ENCODE data around the gene CRYBA4. TPM values are rescaled to one million over a fixed set of nuclear protein-coding genes. Genes with fewer than 3 reads are reported as not detected.

Gene CRYBA4
- total and polyA plus RNA-seq, 2 of the 13 experiments (the other 11 are each of a cell fraction or from before 2014, with no cell fraction given): not detected

DNA sequence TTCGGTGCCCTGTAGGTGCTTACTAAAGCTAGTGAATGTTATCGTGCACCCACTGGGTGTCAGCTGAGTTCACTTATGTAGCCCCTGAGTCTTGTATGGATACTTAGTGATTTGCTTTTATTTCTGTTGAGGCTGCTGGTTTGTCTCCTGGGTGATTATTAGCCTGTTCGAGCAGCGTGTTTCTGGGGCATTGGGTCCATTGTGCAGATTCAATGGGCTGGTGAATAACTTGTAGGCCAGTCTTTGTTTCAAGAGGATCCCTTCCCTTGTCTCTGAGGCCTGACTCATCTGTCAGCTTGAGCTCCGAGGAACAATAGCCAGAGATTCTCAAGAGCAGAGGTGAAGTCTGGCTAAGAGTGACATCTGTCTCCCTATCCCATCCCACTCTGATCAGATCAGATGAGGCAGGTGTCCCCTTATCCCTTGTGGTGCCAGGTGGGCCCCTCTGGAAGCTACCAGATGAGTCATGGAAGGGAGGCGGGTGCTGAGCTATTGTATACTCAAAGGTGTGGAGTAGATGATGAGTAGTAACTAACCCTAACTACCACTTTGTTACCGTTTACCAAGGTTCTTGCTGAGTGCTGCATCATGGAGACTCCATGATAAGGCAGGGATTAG lies 39.3 kb downstream of the CRYBA4 start:
- Histone ChIP-seq H3K4me3 (replicated peaks in 1 of 3; ENCODE audit: insufficient read depth in 1 of 3, low read depth in 2 of 3, low read length in 3 of 3) (no peak overlapping the region), H3K9me3 (ENCODE audit: low read length) (no peaks in the 10 kb centered on the region), H2AFZ (ENCODE audit: low read length) (no peak overlapping the region), H3K4me1 (ENCODE audit: insufficient read depth, low read length) (no peaks in the 10 kb centered on the region), H3K79me2 (ENCODE audit: insufficient read depth, low read length) (no peaks in the 10 kb centered on the region), H3K4me2 (ENCODE audit: low read depth, low read length) (no peak overlapping the region), H3K9ac (ENCODE audit: insufficient read depth, low read depth, low read length) (no peak overlapping the region), H4K20me1 (ENCODE audit: insufficient read depth, low read length) (no peaks in the 10 kb centered on the region), H3K27ac (ENCODE audit: extremely low read length, insufficient read depth, low read length) (no peak overlapping the region), H3K27me3 (ENCODE audit: control insufficient read depth in 1 of 2, insufficient read depth in 2 of 2, low read length in 2 of 2) (peaks cover 1 to 55% of the 10 kb centered on the region in 2 experiments; a peak in 4 of 5 replicates), H3K36me3 (replicated peaks in 1 of 2; ENCODE audit: control insufficient read depth in 1 of 2, insufficient read depth in 2 of 2, low read length in 2 of 2) (no peaks in the 10 kb centered on the region)
- no peak for TF ChIP-seq RBM22 (optimal IDR thresholded peaks at IDR 0.05; ENCODE audit: low read length)
- TF ChIP-seq, protein P1, sequence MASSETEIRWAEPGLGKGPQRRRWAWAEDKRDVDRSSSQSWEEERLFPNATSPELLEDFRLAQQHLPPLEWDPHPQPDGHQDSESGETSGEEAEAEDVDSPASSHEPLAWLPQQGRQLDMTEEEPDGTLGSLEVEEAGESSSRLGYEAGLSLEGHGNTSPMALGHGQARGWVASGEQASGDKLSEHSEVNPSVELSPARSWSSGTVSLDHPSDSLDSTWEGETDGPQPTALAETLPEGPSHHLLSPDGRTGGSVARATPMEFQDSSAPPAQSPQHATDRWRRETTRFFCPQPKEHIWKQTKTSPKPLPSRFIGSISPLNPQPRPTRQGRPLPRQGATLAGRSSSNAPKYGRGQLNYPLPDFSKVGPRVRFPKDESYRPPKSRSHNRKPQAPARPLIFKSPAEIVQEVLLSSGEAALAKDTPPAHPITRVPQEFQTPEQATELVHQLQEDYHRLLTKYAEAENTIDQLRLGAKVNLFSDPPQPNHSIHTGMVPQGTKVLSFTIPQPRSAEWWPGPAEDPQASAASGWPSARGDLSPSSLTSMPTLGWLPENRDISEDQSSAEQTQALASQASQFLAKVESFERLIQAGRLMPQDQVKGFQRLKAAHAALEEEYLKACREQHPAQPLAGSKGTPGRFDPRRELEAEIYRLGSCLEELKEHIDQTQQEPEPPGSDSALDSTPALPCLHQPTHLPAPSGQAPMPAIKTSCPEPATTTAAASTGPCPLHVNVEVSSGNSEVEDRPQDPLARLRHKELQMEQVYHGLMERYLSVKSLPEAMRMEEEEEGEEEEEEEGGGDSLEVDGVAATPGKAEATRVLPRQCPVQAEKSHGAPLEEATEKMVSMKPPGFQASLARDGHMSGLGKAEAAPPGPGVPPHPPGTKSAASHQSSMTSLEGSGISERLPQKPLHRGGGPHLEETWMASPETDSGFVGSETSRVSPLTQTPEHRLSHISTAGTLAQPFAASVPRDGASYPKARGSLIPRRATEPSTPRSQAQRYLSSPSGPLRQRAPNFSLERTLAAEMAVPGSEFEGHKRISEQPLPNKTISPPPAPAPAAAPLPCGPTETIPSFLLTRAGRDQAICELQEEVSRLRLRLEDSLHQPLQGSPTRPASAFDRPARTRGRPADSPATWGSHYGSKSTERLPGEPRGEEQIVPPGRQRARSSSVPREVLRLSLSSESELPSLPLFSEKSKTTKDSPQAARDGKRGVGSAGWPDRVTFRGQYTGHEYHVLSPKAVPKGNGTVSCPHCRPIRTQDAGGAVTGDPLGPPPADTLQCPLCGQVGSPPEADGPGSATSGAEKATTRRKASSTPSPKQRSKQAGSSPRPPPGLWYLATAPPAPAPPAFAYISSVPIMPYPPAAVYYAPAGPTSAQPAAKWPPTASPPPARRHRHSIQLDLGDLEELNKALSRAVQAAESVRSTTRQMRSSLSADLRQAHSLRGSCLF (CRISPR knock-in tag; IDR thresholded peaks at IDR 0.05; ENCODE audit: borderline replicate concordance): no peak
- TF ChIP-seq, protein P2, sequence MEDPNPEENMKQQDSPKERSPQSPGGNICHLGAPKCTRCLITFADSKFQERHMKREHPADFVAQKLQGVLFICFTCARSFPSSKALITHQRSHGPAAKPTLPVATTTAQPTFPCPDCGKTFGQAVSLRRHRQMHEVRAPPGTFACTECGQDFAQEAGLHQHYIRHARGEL (CRISPR knock-in tag; IDR thresholded peaks at IDR 0.05): no peak
- no peak for TF ChIP-seq ZNF713 (CRISPR knock-in tag; IDR thresholded peaks at IDR 0.05)
- TF ChIP-seq, protein P3, sequence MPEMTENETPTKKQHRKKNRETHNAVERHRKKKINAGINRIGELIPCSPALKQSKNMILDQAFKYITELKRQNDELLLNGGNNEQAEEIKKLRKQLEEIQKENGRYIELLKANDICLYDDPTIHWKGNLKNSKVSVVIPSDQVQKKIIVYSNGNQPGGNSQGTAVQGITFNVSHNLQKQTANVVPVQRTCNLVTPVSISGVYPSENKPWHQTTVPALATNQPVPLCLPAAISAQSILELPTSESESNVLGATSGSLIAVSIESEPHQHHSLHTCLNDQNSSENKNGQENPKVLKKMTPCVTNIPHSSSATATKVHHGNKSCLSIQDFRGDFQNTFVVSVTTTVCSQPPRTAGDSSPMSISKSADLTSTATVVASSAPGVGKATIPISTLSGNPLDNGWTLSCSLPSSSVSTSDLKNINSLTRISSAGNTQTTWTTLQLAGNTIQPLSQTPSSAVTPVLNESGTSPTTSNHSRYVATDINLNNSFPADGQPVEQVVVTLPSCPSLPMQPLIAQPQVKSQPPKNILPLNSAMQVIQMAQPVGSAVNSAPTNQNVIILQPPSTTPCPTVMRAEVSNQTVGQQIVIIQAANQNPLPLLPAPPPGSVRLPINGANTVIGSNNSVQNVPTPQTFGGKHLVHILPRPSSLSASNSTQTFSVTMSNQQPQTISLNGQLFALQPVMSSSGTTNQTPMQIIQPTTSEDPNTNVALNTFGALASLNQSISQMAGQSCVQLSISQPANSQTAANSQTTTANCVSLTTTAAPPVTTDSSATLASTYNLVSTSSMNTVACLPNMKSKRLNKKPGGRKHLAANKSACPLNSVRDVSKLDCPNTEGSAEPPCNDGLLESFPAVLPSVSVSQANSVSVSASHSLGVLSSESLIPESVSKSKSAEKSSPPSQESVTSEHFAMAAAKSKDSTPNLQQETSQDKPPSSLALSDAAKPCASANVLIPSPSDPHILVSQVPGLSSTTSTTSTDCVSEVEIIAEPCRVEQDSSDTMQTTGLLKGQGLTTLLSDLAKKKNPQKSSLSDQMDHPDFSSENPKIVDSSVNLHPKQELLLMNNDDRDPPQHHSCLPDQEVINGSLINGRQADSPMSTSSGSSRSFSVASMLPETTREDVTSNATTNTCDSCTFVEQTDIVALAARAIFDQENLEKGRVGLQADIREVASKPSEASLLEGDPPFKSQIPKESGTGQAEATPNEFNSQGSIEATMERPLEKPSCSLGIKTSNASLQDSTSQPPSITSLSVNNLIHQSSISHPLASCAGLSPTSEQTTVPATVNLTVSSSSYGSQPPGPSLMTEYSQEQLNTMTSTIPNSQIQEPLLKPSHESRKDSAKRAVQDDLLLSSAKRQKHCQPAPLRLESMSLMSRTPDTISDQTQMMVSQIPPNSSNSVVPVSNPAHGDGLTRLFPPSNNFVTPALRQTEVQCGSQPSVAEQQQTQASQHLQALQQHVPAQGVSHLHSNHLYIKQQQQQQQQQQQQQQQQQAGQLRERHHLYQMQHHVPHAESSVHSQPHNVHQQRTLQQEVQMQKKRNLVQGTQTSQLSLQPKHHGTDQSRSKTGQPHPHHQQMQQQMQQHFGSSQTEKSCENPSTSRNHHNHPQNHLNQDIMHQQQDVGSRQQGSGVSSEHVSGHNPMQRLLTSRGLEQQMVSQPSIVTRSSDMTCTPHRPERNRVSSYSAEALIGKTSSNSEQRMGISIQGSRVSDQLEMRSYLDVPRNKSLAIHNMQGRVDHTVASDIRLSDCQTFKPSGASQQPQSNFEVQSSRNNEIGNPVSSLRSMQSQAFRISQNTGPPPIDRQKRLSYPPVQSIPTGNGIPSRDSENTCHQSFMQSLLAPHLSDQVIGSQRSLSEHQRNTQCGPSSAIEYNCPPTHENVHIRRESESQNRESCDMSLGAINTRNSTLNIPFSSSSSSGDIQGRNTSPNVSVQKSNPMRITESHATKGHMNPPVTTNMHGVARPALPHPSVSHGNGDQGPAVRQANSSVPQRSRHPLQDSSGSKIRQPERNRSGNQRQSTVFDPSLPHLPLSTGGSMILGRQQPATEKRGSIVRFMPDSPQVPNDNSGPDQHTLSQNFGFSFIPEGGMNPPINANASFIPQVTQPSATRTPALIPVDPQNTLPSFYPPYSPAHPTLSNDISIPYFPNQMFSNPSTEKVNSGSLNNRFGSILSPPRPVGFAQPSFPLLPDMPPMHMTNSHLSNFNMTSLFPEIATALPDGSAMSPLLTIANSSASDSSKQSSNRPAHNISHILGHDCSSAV (CRISPR knock-in tag; IDR thresholded peaks at IDR 0.05; ENCODE audit: borderline replicate concordance): no peak
- TF ChIP-seq, protein P4, sequence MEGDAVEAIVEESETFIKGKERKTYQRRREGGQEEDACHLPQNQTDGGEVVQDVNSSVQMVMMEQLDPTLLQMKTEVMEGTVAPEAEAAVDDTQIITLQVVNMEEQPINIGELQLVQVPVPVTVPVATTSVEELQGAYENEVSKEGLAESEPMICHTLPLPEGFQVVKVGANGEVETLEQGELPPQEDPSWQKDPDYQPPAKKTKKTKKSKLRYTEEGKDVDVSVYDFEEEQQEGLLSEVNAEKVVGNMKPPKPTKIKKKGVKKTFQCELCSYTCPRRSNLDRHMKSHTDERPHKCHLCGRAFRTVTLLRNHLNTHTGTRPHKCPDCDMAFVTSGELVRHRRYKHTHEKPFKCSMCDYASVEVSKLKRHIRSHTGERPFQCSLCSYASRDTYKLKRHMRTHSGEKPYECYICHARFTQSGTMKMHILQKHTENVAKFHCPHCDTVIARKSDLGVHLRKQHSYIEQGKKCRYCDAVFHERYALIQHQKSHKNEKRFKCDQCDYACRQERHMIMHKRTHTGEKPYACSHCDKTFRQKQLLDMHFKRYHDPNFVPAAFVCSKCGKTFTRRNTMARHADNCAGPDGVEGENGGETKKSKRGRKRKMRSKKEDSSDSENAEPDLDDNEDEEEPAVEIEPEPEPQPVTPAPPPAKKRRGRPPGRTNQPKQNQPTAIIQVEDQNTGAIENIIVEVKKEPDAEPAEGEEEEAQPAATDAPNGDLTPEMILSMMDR (CRISPR knock-in tag; IDR thresholded peaks at IDR 0.05): no peak
- no peak for DNase-seq (ENCODE audit: low spot score)
- in situ Hi-C loops (cut with HindIII; ENCODE audit: extremely low pct_ligation_motif_present, low pct_unique_long_range_greater_than_20kb) (no loop called here), intact Hi-C loops (cut with micrococcal nuclease; ENCODE audit: unreplicated experiment) (no loop called here)
- ATAC-seq: no peak
- ChIA-PET POLR2A (no interaction called here), CTCF (ENCODE audit: low intra/inter-chr PET ratio, low total read pairs) (no interaction called here)
- WGBS (ENCODE audit: low lambda C conversion rate): 8% methylated on average over 7 of the region's 7 CpGs
- no TSS peak for BruUV-seq (replicated peaks)
- FAIRE-seq: no peak
